ENCODE results near the gene VWA2. TPM values are rescaled to one million over a fixed set of nuclear protein-coding genes. Genes with fewer than 3 reads are reported as not detected.
A peak's percentile ranks its signal among the peaks of the same experiment; 100 is the strongest.

VWA2 gene
- total RNA-seq, 6 experiments from 2014 or later: 0.06 to 0.14 (median 0.09) TPM; not detected in 2

- Histone ChIP-seq H3K27ac (no peak overlapping the region), H3K4me3 (no peak overlapping the region), H3K36me3 (no peaks in the 10 kb centered on the region), H3K27me3 (no peaks in the 10 kb centered on the region), H3K4me1 (no peaks in the 10 kb centered on the region), H3K9me3 (no peaks in the 10 kb centered on the region)
- DNase-seq (no peak), ATAC-seq (peak in 1 of 4 donors; percentile 22)
- intact Hi-C loops (cut with DNase I): no loop called here
- 84% methylated on average over 15 of the region's 16 CpGs for WGBS (ENCODE audit: insufficient coverage, low coverage, low lambda C conversion rate, missing lambda C conversion rate)
- no peak for TF ChIP-seq CTCF (IDR thresholded peaks at IDR 0.05)
- no peak for TF ChIP-seq POLR2A (IDR thresholded peaks at IDR 0.05)
These were observed 35.8 kb downstream of the VWA2 start for GRCh38 chr10:114274616-114275453.

- no peaks in the 10 kb centered on the region for H3K4me1 ChIP-seq
- 83% methylated on average over 1 of the region's 6 CpGs for WGBS (ENCODE audit: insufficient coverage, low coverage, low lambda C conversion rate, missing lambda C conversion rate)
- TF ChIP-seq POLR2A (IDR thresholded peaks at IDR 0.05): no peak
- TF ChIP-seq CTCF (IDR thresholded peaks at IDR 0.05): no peak
These were observed 37.0 kb downstream of the VWA2 start for GRCh38 chr10:114276066-114276465.

GRCh38 chr10:114276671-114277070, 37.6 kb downstream of the VWA2 start:
- Histone ChIP-seq H3K4me1 (no peaks in the 10 kb centered on the region), H3K9me3 (no peaks in the 10 kb centered on the region), H3K27ac (no peak overlapping the region), H3K4me3 (no peak overlapping the region), H3K27me3 (no peaks in the 10 kb centered on the region), H3K36me3 (no peaks in the 10 kb centered on the region)
- intact Hi-C loops (cut with DNase I): no loop called here
- TF ChIP-seq POLR2A (IDR thresholded peaks at IDR 0.05) (no peak), CTCF (IDR thresholded peaks at IDR 0.05) (no peak)
- DNase-seq (no peak), ATAC-seq (no peak)
- 80% methylated on average over 1 of the region's 6 CpGs for WGBS (ENCODE audit: insufficient coverage, low coverage, low lambda C conversion rate, missing lambda C conversion rate)

More at GRCh38 chr10:114276066-114276465, 37.0 kb downstream of the VWA2 start:
- DNase-seq (no peak), ATAC-seq (no peak)
- Histone ChIP-seq H3K27ac (no peak overlapping the region), H3K9me3 (no peaks in the 10 kb centered on the region), H3K27me3 (no peaks in the 10 kb centered on the region), H3K4me3 (no peak overlapping the region), H3K36me3 (no peaks in the 10 kb centered on the region)
- intact Hi-C loops (cut with DNase I): no loop called here

GRCh38 chr10:114278140-114278883, 39.3 kb downstream of the VWA2 start:
- WGBS (ENCODE audit: insufficient coverage, low coverage, low lambda C conversion rate, missing lambda C conversion rate): 54% methylated on average over 5 of the region's 22 CpGs
- Histone ChIP-seq H3K4me1 (no peaks in the 10 kb centered on the region), H3K9me3 (no peaks in the 10 kb centered on the region), H3K27ac (no peak overlapping the region), H3K36me3 (no peaks in the 10 kb centered on the region), H3K27me3 (no peaks in the 10 kb centered on the region), H3K4me3 (no peak overlapping the region)
- ATAC-seq (peak in 1 of 4 donors; percentile 13), DNase-seq (no peak)
- intact Hi-C loops (cut with DNase I): no loop called here
- TF ChIP-seq CTCF (IDR thresholded peaks at IDR 0.05) (no peak), POLR2A (IDR thresholded peaks at IDR 0.05) (no peak)
